Omental fat pad (tissue), 4 donors: ENCODE data around the gene PAFAH2. TPM values are rescaled to one million over a fixed set of nuclear protein-coding genes. Genes with fewer than 3 reads are reported as not detected.

Source experiments
- ATAC-seq: fragments of 150-250 bp; one replicate; pipeline ENCODE4 v1.9.1; 2016; ENCODE audit warnings: mild to moderate bottlenecking, moderate library complexity; ENCODE audit not compliant: low FRiP score
- DNase-seq: peaks from one replicate; pipeline ENCODE4 v3.0.0-alpha.2; 2019; ENCODE audit warnings: low spot score
- CTCF ChIP-seq, 3 donors: fragments of 450-650 bp; IDR thresholded peaks; one replicate each; pipeline ENCODE4 v1.5.1; 2016 to 2017; ENCODE audit warnings: antibody characterized with exemption in 3 of 3, mild to moderate bottlenecking in 3 of 3, moderate library complexity in 2 of 3
- total RNA-seq, 4 donors: library from RNA; depleted of rRNA; stranded (reverse); fragments of >200 nt; gene quantifications; one replicate each; pipeline ENCODE4 v1.1.0, GENCODE V29; 2016

Gene PAFAH2
- total RNA-seq, 4 donors from 2014 or later, result 5.3 to 9.8 (median 8.2) TPM

- TF ChIP-seq CTCF (IDR thresholded peaks at IDR 0.05), result peak in 2 of 3 donors; percentile 96 to 99
- peak; percentile 62 for DNase-seq
Measured at GRCh38 chr1:26035959-26036755, 38.3 kb upstream of the PAFAH2 start.

DNA sequence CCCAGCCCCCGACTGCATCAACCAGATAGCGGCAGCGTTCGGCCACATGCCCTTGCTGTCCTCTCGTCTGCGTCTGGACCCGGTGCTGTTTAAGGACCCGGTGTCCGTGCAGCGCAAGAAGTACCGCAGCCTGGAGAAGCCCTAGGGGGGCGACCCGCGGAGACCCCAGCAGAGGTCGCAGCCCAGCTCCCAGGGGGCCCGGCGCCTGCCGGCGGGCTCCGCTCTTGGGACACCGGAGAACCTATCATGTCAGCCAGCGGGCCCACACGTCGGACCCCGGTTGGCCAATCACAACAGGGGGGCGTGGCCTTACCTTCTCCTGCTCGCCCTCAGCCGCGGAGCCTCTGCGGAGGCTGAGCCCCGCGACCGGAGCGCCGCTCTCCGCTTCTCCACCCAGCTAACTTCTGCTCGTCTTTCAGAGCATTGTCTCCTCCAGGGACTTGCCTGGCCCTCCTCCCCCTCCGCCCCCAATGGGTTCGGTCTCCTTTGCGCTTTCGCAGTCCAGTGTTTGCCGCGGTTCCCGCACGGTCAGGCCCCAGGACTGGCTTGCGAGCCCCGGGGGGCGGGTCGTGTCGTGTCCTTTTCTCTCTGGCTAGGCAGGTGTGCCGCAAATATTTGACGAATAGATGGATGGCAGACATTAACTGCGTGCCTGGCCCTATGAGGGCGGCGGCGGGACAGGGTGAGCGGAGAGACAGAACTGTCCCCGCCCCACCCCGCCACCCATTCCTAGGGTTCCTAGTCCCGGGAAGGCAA lies 37.5 kb upstream of the PAFAH2 start:
- DNase-seq, result peak; percentile 89
- no peak for TF ChIP-seq CTCF (IDR thresholded peaks at IDR 0.05)
- ATAC-seq, result peak; percentile 88

More at GRCh38 chr1:26035959-26036755, 38.3 kb upstream of the PAFAH2 start:
- peak; percentile 93 for ATAC-seq

DNA sequence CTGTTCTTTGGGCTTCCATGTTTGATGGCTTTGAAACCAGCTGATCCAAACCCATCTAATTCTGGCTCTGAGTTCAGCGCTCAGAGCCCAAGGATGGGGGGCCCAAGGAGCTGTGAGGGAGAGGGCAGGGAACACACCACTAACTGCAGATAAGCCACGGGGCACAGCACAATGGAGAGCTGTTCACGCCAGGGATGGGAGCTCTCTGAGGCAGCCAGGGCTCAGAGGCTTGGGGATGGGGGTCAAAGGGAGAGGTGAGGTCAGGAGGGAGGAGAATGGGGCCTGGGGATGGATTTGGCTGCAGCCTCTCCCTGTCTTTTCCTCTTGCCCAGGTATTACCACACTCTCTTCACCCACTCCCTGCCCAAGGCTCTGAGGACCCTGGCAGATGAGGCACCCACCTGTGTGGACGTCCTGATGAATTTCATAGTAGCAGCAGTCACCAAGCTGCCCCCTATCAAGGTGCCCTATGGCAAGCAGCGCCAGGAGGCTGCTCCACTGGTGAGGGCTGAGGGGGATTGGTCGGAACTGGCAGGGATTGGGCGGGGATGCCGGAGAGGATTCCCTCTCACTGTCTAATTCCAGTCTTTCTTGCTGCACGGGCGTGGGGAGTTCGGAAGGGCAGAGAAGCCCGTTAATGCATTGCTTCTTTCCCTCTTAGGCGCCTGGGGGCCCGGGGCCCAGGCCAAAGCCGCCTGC lies 36.8 kb upstream of the PAFAH2 start:
- no peak for DNase-seq
- TF ChIP-seq CTCF (IDR thresholded peaks at IDR 0.05), result no peak

DNA sequence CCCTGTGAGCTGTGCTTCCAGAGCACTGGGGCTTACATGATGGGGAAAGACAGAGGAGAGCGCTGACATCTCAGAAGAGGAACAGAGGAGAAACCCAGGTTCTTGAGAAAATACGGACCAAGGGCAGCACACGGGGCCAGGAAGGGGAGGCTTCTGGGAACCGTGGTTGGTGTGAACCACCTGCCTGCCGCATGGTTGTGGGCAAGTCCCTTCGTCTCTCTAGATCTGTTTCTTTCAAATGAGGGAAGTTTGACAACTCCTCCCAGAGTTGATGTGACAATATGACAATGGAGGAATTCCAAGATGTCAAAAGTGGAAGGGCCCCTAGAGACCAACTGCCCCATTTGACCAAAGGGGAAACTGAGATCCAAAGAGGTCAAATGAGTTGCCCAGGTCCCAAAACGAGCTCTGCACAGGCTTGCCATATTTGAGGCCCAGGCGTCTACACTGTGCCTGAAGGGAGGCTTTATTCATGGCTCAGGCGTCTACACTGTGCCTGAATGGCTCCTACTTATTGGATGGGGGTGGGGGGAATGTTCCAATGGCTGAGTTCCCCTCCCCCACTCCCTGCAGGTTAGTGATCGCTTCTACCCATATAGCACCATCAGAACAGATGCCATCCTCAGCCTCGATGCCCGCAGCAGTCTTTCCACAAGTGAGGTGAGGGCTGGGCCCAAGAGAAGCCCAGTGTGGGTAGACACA lies 34.9 kb upstream of the PAFAH2 start:
- TF ChIP-seq CTCF (IDR thresholded peaks at IDR 0.05), result no peak
- no peak for ATAC-seq
- no peak for DNase-seq

More for the DNA sequence above, 36.8 kb upstream of the PAFAH2 start:
- ATAC-seq, result no peak

GRCh38 chr1:26031611-26032220 lies 33.9 kb upstream of the PAFAH2 start:
- no peak for TF ChIP-seq CTCF (IDR thresholded peaks at IDR 0.05)
- ATAC-seq, result no peak
- no peak for DNase-seq

DNA sequence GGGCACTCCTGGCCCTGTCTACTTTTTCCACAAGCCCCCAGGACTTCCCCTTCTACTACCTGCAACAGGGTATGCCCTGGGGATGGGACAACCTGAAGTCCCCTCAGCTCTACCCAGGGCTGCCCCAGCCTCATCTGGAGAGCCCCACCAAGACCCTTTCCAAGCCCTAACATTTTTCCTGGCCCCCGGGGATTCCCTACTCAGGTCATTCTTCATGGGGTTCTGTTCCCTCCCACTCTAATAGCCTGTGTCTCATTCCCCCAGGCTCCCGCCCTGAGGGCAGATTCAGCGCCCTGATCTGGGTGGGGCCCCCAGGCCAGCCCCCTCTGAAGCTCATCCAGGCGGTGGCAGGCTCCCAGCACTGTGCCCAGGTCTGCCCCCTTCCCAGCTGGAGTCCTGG lies 33.3 kb upstream of the PAFAH2 start:
- DNase-seq, result no peak
- TF ChIP-seq CTCF (IDR thresholded peaks at IDR 0.05), result no peak
- no peak for ATAC-seq
